Measurements from ENCODE around the gene FOXJ1. TPM values are rescaled to one million over a fixed set of nuclear protein-coding genes. Genes with fewer than 3 reads are reported as not detected.
A peak's percentile ranks its signal among the peaks of the same experiment; 100 is the strongest.

Gene FOXJ1
- total and polyA plus RNA-seq, 4 donors, result under 0.01 to 1.5 TPM; not detected in 2

DNA sequence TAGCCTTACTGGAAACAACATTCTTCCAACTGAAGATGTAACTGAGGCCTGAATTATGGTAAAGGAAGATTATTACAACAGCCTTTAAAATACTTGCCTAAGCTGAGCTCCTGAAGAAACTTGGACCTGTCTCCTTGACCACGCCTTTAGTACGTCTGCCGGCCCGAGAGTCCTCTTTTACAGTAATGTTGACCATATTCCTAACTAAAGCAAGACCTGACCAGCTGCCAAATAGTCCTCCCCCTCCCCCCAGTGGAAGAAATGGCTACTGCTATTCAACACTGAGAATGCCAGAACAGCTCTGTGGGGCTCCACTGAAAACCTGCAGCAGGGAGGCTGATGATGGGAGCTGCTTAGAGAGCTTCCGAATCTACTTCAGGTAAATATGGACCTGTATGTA, 12.6 kb upstream of the FOXJ1 start:
- TF ChIP-seq JUND (IDR thresholded peaks at IDR 0.05), result no peak
- TF ChIP-seq RAD21 (IDR thresholded peaks at IDR 0.05), result no peak
- no peak for TF ChIP-seq EGR1 (IDR thresholded peaks at IDR 0.05; ENCODE audit: low read depth in 2 of 2)
- TF ChIP-seq YY1 (IDR thresholded peaks at IDR 0.05), result no peak
- TF ChIP-seq, protein P1, sequence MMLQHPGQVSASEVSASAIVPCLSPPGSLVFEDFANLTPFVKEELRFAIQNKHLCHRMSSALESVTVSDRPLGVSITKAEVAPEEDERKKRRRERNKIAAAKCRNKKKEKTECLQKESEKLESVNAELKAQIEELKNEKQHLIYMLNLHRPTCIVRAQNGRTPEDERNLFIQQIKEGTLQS (IDR thresholded peaks at IDR 0.05), result no peak
- TF ChIP-seq, protein P2, sequence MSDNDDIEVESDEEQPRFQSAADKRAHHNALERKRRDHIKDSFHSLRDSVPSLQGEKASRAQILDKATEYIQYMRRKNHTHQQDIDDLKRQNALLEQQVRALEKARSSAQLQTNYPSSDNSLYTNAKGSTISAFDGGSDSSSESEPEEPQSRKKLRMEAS (IDR thresholded peaks at IDR 0.05), result no peak
- TF ChIP-seq FOXA1 (IDR thresholded peaks at IDR 0.05), result no peak
- no peak for TF ChIP-seq CTCF (IDR thresholded peaks at IDR 0.05; ENCODE audit: low read depth, low read length, missing input control)
- TF ChIP-seq, protein P3, sequence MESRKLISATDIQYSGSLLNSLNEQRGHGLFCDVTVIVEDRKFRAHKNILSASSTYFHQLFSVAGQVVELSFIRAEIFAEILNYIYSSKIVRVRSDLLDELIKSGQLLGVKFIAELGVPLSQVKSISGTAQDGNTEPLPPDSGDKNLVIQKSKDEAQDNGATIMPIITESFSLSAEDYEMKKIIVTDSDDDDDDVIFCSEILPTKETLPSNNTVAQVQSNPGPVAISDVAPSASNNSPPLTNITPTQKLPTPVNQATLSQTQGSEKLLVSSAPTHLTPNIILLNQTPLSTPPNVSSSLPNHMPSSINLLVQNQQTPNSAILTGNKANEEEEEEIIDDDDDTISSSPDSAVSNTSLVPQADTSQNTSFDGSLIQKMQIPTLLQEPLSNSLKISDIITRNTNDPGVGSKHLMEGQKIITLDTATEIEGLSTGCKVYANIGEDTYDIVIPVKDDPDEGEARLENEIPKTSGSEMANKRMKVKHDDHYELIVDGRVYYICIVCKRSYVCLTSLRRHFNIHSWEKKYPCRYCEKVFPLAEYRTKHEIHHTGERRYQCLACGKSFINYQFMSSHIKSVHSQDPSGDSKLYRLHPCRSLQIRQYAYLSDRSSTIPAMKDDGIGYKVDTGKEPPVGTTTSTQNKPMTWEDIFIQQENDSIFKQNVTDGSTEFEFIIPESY (IDR thresholded peaks at IDR 0.05), result no peak
- Histone ChIP-seq H3K27ac (ENCODE audit: low read depth in 1 of 2, low read length in 2 of 2) (no peak overlapping the region), H3K9me3 (ENCODE audit: control insufficient read depth in 4 of 4, low read length in 3 of 4) (no peaks in the 10 kb centered on the region), H3K9ac (ENCODE audit: low read depth in 1 of 2, low read length in 2 of 2) (no peak overlapping the region), H3K4me1 (ENCODE audit: control insufficient read depth in 4 of 4, insufficient read depth in 4 of 4, low read length in 3 of 4) (peaks cover 0 to 13% (median 11%) of the 10 kb centered on the region in 4 donors), H3K27me3 (ENCODE audit: control insufficient read depth in 4 of 4, insufficient read depth in 4 of 4, low read length in 3 of 4) (no peaks in the 10 kb centered on the region), H3K36me3 (ENCODE audit: control insufficient read depth in 4 of 4, insufficient read depth in 3 of 4, low read depth in 1 of 4, low read length in 3 of 4) (no peaks in the 10 kb centered on the region), H3K4me3 (ENCODE audit: low read depth in 1 of 3, low read length in 3 of 3) (no peak overlapping the region)
- peak; percentile 34 for DNase-seq (ENCODE audit: low spot score)
- 84% methylated on average over 5 of the region's 5 CpGs for WGBS

DNA sequence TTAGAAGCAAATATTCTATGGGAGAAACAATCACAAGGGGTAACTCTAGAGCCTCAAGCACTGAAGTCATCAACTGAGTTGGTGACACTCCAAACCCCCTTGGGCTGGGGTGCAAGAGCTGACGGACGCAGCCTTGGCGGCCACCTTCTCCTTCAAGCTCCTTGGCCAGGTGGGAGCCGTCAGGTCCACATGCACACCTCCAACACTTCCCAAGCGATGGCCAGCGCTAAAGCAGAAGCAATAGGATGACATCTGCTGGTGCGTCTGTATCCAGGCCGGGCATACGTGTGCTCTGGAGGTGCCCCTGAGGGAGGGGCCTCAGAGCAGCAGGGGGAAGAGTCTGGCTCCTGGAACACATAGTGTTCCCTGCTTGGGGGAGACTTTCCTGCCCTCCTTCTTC, 12.2 kb upstream of the FOXJ1 start:
- no peak for TF ChIP-seq HNF4G (IDR thresholded peaks at IDR 0.05)
- no peak for TF ChIP-seq RAD21 (IDR thresholded peaks at IDR 0.05)
- TF ChIP-seq HNF4A (conservative IDR thresholded peaks at IDR 0.05), result no peak
- TF ChIP-seq, protein P4, sequence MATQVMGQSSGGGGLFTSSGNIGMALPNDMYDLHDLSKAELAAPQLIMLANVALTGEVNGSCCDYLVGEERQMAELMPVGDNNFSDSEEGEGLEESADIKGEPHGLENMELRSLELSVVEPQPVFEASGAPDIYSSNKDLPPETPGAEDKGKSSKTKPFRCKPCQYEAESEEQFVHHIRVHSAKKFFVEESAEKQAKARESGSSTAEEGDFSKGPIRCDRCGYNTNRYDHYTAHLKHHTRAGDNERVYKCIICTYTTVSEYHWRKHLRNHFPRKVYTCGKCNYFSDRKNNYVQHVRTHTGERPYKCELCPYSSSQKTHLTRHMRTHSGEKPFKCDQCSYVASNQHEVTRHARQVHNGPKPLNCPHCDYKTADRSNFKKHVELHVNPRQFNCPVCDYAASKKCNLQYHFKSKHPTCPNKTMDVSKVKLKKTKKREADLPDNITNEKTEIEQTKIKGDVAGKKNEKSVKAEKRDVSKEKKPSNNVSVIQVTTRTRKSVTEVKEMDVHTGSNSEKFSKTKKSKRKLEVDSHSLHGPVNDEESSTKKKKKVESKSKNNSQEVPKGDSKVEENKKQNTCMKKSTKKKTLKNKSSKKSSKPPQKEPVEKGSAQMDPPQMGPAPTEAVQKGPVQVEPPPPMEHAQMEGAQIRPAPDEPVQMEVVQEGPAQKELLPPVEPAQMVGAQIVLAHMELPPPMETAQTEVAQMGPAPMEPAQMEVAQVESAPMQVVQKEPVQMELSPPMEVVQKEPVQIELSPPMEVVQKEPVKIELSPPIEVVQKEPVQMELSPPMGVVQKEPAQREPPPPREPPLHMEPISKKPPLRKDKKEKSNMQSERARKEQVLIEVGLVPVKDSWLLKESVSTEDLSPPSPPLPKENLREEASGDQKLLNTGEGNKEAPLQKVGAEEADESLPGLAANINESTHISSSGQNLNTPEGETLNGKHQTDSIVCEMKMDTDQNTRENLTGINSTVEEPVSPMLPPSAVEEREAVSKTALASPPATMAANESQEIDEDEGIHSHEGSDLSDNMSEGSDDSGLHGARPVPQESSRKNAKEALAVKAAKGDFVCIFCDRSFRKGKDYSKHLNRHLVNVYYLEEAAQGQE (IDR thresholded peaks at IDR 0.05), result no peak
- TF ChIP-seq, protein P2 (IDR thresholded peaks at IDR 0.05), result no peak
- no peak for TF ChIP-seq RXRA (IDR thresholded peaks at IDR 0.05)
- TF ChIP-seq NR2F2 (IDR thresholded peaks at IDR 0.05), result no peak
- TF ChIP-seq TAF1 (conservative IDR thresholded peaks at IDR 0.05), result no peak
- no peak for TF ChIP-seq SP1 (IDR thresholded peaks at IDR 0.05)
- no peak for TF ChIP-seq YY1 (IDR thresholded peaks at IDR 0.05)
- TF ChIP-seq, protein P3 (IDR thresholded peaks at IDR 0.05), result no peak
- TF ChIP-seq, protein P1 (IDR thresholded peaks at IDR 0.05), result no peak
- TF ChIP-seq FOXA2 (IDR thresholded peaks at IDR 0.05), result no peak
- Histone ChIP-seq H3K27me3 (ENCODE audit: control insufficient read depth in 4 of 4, insufficient read depth in 4 of 4, low read length in 3 of 4) (no peaks in the 10 kb centered on the region), H3K4me1 (ENCODE audit: control insufficient read depth in 4 of 4, insufficient read depth in 4 of 4, low read length in 3 of 4) (peaks cover 0 to 13% (median 11%) of the 10 kb centered on the region in 4 donors), H3K9ac (ENCODE audit: low read depth in 1 of 2, low read length in 2 of 2) (no peak overlapping the region), H3K36me3 (ENCODE audit: control insufficient read depth in 4 of 4, insufficient read depth in 3 of 4, low read depth in 1 of 4, low read length in 3 of 4) (no peaks in the 10 kb centered on the region), H3K4me3 (ENCODE audit: low read depth in 1 of 3, low read length in 3 of 3) (no peak overlapping the region), H3K9me3 (ENCODE audit: control insufficient read depth in 4 of 4, low read length in 3 of 4) (no peaks in the 10 kb centered on the region), H3K27ac (ENCODE audit: low read depth in 1 of 2, low read length in 2 of 2) (no peak overlapping the region)
- 95% methylated on average over 9 of the region's 9 CpGs for WGBS
- peak; percentile 23 for DNase-seq (ENCODE audit: low spot score)
